ENCODE measurements around the gene OR8U1. TPM values are rescaled to one million over a fixed set of nuclear protein-coding genes. Genes with fewer than 3 reads are reported as not detected.
"Not testable (repeated sequence)": the region's sequence is repeated elsewhere in the genome, so short reads cannot be mapped to it uniquely, and the experiment has no call there.

OR8U1 gene
- not detected in 2 replicates for total RNA-seq

DNA sequence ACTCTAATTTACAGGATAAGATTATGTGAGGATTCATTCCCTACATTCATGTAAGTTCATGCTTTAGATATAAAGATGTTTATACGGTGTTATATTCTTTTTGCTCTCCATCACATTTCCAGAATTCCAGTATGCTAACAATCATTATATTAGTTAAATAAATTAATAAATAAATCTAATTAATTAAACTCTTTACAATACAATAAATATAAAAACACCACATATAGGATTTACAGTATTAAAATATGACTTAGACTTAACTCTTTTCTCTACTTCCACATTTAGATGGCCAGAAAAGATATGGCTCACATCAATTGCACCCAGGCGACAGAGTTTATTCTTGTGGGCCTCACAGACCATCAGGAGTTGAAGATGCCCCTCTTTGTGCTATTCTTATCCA lies at the start of gene OR8U1:
Gene OR8U1, plus strand, starts transcription at position 301 of the 400 bp plus-strand sequence. Its CDS starts 0 bp downstream, at position 301.
- DNase-seq (ENCODE audit: low read depth in 2 of 2) = no peak

GRCh38 chr11:56331861-56332491 lies 43.4 kb upstream of the OR8U1 start:
- DNase-seq (ENCODE audit: low read depth in 2 of 2) = no peak

DNA sequence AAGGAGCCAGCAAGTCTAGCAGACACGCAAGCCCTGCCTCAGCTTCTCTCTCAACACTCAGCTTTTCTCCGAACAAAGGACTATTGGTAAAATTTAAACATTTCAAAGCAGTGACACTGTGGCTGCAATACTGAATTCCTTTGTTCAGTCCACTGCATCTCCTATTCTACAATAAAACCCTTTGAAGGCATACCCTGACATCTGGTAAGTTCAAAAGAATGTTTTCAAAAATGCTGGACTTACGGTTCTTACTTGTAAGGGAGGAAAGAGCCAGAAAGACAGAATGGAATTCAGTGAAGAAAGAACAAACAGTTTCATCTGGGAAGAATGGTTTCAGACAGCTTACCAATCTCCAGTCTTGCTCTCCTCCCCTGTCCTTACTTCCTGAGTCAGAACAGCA lies 42.3 kb upstream of the OR8U1 start:
- DNase-seq (ENCODE audit: low read depth in 2 of 2) = no peak

DNA sequence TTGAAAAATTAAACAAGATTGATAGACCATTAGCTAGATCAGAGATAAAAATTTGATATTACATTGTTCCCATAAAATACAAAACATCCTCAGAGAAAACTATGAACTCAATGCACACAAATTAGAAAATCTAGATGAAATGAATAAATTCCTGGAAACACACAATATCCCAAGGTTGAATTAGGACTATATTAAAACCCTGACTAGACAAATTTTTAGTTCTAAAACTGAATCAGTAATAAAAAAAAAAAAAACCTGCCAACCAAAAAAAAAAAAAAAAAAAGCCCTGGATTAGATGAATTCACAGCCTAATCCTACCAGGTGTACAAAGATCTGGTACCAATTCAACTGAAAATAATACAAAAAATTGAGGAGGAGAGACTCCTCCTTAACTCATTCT lies 35.1 kb upstream of the OR8U1 start:
- DNase-seq (ENCODE audit: low read depth in 2 of 2) = no peak

GRCh38 chr11:56345739-56346138 lies 29.7 kb upstream of the OR8U1 start, which contains the start of gene OR8K1:
Gene OR8K1, plus strand, starts transcription at chr11:56346039. Its CDS starts 0 bp downstream, at chr11:56346039.
- DNase-seq (ENCODE audit: low read depth in 2 of 2) = no peak

GRCh38 chr11:56353991-56354390 lies 21.4 kb upstream of the OR8U1 start, which contains the start of gene OR8J1:
Gene OR8J1, plus strand, starts transcription at chr11:56354291. Its CDS starts 5,956 bp downstream, at chr11:56360247.
- DNase-seq (ENCODE audit: low read depth in 2 of 2) = no peak

GRCh38 chr11:56380120-56380519 lies 4.7 kb downstream of the OR8U1 start:
- DNase-seq (ENCODE audit: low read depth in 2 of 2) = no peak

DNA sequence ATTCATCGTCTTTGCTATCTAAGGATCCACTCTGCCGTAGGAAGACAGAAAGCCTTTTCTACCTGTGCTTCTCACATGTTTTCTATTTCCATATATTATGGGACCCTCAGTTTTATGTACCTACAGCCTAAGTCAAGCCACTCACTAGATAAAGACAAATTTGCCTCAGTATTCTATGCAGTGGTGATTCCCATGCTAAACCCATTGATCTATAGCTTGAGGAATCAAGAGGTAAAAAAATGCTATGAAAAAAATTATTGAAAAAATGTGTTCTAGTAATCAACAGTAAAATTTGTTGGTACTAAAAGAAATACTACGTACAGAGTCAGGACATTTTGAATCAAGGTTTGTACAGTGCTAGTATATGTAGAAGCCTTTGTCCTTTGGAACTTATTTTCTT lies 19.0 kb downstream of the OR8U1 start:
- DNase-seq (ENCODE audit: low read depth in 2 of 2) = no peak

DNA sequence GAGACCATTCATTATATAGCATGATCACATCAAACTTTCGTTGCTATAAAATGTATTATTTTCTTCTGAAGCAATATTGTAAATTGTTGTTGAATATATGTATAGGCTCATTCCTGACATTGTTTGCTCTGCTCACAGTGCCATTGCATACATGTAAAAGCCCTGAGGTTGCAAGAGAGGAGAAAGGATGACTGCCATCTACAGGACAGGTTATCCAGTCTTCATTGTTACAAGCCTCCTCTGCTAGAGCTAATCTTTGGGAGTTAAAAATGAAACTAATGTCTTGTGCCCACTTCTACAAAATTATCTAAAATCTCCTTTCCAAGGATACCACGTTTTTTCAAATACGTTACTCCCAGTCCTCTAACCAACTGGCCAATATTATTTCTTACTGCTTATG lies 20.6 kb downstream of the OR8U1 start:
- DNase-seq (ENCODE audit: low read depth in 2 of 2) = no peak

- DNase-seq (ENCODE audit: low read depth in 2 of 2) = not testable (repeated sequence)
Observed at GRCh38 chr11:56401858-56402461, 26.5 kb downstream of the OR8U1 start.

GRCh38 chr11:56404393-56404792 lies 29.0 kb downstream of the OR8U1 start:
- no peak for DNase-seq (ENCODE audit: low read depth in 2 of 2)

- DNase-seq (ENCODE audit: low read depth in 2 of 2) = no peak
Observed at GRCh38 chr11:56410801-56411200, 35.4 kb downstream of the OR8U1 start.

GRCh38 chr11:56412396-56412795 lies 37.0 kb downstream of the OR8U1 start, which contains the start of gene OR5AL1:
Gene OR5AL1, plus strand, starts transcription at chr11:56412696.
- DNase-seq (ENCODE audit: low read depth in 2 of 2) = no peak

Other genes with a start within 250 kb of the OR8U1 start
- gene OR8J3, start 235.4 kb upstream of the OR8U1 start, total RNA-seq = not detected in 2 replicates
- gene OR8K5, start 215.3 kb upstream of the OR8U1 start, total RNA-seq = not detected in 2 replicates
- not detected in 2 replicates for gene OR5J2, start 199.0 kb upstream of the OR8U1 start, total RNA-seq
- not detected in 2 replicates for gene OR5T2, start 141.4 kb upstream of the OR8U1 start, total RNA-seq
- not detected in 2 replicates for gene OR5T3, start 123.4 kb upstream of the OR8U1 start, total RNA-seq
- gene OR5T1, start 101.5 kb upstream of the OR8U1 start, total RNA-seq = not detected in 2 replicates
- gene OR8H1, start 83.4 kb upstream of the OR8U1 start, total RNA-seq = not detected in 2 replicates
- gene OR8K3, start 60.5 kb upstream of the OR8U1 start, total RNA-seq = not detected in 2 replicates
- gene OR8K1, start 29.6 kb upstream of the OR8U1 start, total RNA-seq = not detected in 2 replicates
- not detected in 2 replicates for gene OR8J1, start 21.3 kb upstream of the OR8U1 start, total RNA-seq
- gene OR5AL1, start 37.1 kb downstream of the OR8U1 start, total RNA-seq = not detected in 2 replicates
- gene OR5M3, start 97.7 kb downstream of the OR8U1 start, total RNA-seq = not detected in 2 replicates
- not detected in 2 replicates for gene OR5M8, start 115.7 kb downstream of the OR8U1 start, total RNA-seq
- not detected in 2 replicates for gene OR5M11, start 167.6 kb downstream of the OR8U1 start, total RNA-seq
- gene OR5M10, start 202.1 kb downstream of the OR8U1 start, total RNA-seq = not detected in 2 replicates
- not detected in 2 replicates for gene OR5M1, start 239.2 kb downstream of the OR8U1 start, total RNA-seq

Measured in dermis microvascular lymphatic vessel endothelial cell (primary cell).